GM10266 (cell line): ENCODE data around the gene CASQ1.

ENCODE experiments used
- DNase-seq: peaks from one replicate; pipeline ENCODE4 v3.0.0; 2012; ENCODE audit errors: extremely low spot score
- TF ChIP-seq, protein P1 (sequence below): IDR thresholded peaks from 2 replicates; pipeline ENCODE4 v1.5.1; 2012; ENCODE audit warnings: mild to moderate bottlenecking, low read depth; ENCODE audit not compliant: control insufficient read depth, insufficient read depth; ENCODE audit errors: missing control alignments

The CASQ1 gene

DNA sequence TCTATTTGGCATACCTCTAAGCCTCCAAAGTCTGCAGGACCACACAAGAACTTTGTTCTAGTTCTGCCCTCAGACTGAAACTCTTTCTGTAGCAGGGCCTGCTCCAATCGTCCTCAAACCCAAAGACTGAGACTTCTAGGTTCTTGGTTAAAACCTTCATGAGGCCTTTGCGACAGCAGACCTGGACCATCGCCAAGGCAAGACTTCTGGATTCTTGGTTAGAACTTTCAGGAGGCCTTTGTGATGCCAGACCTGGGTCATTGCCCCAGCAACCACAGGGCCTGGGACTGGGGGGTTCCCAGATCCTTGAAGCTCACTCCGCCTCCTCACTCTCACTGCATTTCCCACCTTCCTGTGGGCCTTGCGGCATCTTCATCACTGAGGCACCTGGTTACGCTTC lies 39.1 kb upstream of the CASQ1 start, which contains the start of gene ATP1A4:
Gene ATP1A4 (plus strand): TSS at position 301 of the 400 bp plus-strand sequence. CDS start 438 bp downstream, outside the sequence.
- no peak for DNase-seq
- TF ChIP-seq, protein P1, sequence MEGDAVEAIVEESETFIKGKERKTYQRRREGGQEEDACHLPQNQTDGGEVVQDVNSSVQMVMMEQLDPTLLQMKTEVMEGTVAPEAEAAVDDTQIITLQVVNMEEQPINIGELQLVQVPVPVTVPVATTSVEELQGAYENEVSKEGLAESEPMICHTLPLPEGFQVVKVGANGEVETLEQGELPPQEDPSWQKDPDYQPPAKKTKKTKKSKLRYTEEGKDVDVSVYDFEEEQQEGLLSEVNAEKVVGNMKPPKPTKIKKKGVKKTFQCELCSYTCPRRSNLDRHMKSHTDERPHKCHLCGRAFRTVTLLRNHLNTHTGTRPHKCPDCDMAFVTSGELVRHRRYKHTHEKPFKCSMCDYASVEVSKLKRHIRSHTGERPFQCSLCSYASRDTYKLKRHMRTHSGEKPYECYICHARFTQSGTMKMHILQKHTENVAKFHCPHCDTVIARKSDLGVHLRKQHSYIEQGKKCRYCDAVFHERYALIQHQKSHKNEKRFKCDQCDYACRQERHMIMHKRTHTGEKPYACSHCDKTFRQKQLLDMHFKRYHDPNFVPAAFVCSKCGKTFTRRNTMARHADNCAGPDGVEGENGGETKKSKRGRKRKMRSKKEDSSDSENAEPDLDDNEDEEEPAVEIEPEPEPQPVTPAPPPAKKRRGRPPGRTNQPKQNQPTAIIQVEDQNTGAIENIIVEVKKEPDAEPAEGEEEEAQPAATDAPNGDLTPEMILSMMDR: no peak

DNA sequence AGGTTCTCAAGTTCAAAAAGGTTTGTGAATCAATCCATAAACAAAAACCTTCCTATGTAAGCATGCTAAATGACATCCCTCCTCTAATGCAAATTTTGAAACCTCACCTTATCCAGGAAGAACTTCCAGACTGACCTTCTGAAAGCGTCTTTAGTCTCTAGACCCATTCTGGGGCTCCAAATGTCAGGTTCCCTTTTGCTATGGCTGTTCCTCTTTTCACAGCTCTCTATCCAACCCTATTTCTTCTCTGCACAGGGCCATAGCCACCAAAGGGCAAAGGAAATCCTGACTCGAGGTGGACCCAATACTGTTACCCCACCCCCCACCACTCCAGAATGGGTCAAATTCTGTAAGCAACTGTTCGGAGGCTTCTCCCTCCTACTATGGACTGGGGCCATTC lies 35.6 kb upstream of the CASQ1 start:
- no peak for DNase-seq
- TF ChIP-seq, protein P1: no peak

DNA sequence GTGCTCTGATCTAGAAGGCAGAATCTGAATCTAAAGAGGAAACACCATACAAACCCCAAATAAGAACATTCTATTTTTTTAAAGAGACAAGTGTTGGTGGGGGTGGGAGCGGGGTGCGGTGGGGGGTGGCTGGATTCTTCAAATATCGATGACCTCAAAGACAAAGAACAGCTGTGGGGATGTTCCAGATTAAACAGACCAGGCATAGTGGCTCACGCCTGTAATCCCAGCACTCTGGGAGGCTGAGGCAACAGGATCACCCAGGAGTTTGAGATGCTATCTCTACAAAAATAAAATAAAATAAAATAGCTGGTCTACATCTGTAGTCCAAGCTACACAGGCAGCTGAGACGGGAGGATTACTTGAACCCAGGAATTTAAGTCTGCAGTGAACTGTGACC lies 34.0 kb upstream of the CASQ1 start:
- DNase-seq: no peak
- TF ChIP-seq, protein P1: no peak

DNA sequence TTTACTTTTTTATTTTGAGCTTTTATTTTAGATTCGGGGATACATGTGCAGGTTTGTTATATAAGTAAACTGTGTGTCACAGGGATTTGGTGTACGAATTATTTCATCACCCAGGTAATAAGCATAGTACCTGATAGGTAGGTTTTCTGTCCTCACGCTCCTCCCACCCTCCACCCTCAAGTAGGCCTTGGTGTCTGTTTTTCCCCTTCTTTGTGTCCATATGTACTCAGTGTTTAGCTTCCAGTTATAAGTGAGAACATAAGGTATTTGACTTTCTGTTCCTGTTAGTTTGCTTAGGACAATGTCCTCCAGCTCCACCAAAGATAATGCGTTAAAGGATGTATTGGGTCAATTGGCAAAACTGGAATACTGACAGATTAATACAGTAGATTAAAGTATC lies 33.2 kb upstream of the CASQ1 start:
- DNase-seq: no peak
- TF ChIP-seq, protein P1: no peak

DNA sequence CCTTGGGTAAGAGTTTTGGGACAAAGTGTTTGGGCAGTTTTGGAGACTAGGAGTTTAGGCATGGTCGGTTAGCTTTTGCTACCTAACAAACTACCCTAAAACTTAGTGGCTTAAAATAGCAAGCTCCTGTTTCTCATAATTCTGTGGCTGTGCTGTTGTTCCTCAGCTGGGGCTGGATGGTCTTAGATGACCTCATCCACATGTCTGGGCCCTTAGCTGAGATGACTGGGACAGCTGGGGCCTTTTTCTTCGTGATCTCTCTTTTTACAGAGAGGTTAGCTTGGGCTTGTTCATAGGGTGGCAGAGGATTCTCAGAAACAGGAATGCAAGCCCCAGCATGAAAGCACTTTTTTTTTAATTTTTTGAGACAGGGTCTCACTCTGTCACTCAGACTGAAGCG lies 32.3 kb upstream of the CASQ1 start:
- DNase-seq: no peak
- TF ChIP-seq, protein P1: no peak

DNA sequence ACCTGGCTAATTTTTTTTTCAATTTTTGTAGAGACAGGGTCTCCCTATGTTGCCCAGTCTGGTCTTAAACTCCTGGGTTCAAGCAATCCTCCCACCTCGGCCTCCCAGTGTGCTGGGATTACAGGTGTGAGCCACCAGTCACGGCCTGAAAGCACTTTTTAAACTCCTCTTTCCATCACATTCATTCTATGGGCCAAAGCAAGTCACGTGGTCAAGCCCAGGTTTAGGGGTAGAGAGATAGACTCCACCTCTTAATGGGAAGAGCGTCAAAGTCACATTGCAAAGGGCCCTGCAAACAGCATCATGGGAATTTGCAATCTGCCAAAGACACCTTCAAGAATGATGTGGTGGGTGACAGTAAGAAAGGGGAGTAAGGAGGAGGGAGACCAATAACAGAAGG lies 31.8 kb upstream of the CASQ1 start:
- TF ChIP-seq, protein P1: no peak

DNA sequence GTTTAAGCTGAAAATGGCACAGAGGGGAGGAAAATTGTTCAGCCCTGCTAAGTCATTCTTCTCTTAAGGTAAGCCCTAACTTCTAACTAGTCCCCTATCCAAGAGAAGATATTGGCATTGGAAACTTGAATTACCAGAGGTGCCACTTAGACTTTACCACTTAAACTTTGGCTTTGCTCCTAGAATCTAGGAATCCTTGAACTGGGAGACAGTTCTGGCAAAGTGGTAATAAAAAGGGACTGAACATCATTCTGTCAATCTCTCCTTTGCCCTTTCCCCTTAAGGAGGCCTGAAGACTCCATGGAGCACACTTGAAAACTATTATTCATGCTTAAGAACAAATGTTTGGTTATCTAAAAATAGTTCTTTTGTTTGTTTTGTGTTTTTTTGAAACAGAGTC lies 30.5 kb upstream of the CASQ1 start:
- TF ChIP-seq, protein P1: no peak
- DNase-seq: no peak

More for the DNA sequence above, 31.8 kb upstream of the CASQ1 start:
- DNase-seq: no peak
